Astrocyte of the hippocampus (primary cell): ENCODE results near the gene C19orf53.

Experiments used
- DNase-seq: peaks from one replicate; pipeline ENCODE4 v3.0.0; 2011; ENCODE audit warnings: low read depth, low spot score

Gene C19orf53

GRCh38 chr19:13796301-13797057 lies 22.2 kb downstream of the C19orf53 start:
- DNase-seq, result peak; percentile 94

- no peak for DNase-seq
These were observed 22.8 kb downstream of the C19orf53 start for GRCh38 chr19:13797058-13797440.

- peak; percentile 87 for DNase-seq
These were observed 23.6 kb downstream of the C19orf53 start for GRCh38 chr19:13797870-13798269.

- no peak for DNase-seq
These were observed 25.4 kb downstream of the C19orf53 start for GRCh38 chr19:13799669-13800068.

DNA sequence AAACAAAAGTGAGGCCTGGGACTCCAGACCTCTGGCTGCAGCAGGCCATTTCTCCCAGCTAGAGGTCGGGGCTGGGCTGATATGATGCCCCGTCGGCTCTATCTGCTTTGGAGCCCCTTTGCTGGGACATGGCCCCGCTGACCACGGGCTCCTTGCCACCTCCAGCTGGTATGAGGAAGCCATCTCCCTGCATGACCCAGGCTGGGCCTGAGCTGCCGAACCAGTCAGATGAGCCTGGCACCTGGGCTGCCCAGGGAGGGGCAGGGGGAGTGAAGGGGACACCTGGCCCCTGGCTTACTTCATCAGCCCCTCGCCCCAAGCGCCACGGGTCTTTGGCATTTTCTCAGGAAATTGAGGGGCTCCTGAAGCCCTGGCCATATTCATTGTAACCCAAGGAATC lies 28.8 kb downstream of the C19orf53 start:
- no peak for DNase-seq

- no peak for DNase-seq
These were observed 30.8 kb downstream of the C19orf53 start for GRCh38 chr19:13804830-13805683.

GRCh38 chr19:13806728-13807127 lies 32.5 kb downstream of the C19orf53 start:
- no peak for DNase-seq

DNA sequence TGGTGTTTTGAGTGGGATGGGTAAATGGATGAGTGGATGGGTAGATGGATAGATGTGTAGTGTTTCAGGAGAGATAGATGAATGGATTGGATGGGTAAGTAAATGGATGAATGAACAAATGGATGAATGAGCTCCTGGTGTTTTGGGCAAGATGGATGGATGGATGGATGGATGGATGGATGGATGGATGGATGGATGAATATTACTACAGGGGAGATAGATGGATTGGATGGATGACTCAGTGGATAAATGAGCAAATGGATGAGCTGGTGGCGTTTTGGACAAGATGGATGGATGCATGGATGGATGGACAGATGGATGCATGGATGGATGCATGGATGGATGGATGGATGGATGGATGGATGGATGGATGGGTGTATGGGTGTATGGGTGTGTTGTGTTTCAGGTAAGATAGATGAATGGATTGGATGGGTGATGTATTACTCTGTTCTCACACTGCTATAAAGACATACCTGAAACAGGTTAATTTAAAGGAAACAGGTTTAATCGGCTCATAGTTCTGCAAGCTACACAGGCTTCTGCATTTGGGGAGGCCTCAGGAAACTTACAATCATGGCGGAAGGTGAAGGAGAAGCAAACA lies 33.3 kb downstream of the C19orf53 start:
- DNase-seq, result no peak

DNA sequence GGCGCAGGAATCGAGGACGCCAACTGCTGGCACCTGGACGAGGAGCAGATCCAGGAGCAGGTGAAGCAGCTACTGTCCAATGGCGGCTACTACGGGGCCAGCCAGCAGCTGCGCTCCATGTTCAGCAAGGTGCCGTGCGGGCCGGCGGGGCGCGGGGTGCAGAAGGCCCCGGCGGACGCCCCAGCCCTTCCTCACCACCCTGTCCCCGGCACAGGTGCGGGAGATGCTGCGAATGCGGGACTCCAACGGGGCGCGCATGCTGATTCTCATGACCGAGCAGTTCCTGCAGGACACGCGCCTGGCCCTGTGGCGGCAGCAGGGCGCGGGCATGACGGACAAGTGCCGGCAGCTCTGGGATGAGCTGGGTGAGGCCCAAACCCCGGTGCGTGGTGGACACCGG lies 34.6 kb downstream of the C19orf53 start:
- no peak for DNase-seq

DNA sequence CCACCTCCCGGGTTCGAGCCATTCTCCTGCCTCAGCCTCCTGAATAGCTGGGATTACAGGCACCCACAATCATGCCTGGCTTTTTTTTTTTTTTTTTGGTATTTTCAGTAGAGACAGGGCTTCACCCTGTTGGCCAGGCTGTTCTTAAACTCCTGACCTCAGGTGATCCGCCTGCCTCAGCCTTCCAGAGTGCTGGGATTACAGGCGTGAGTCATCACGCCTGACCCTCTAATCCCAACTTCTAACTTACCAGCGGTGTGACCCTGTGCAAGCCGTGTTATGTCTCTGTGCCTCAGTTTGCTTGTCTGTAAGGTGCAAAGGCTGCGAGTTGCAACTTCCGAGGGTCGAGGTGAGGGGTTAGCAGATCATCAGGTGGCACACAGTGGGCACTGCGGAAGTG lies 38.3 kb downstream of the C19orf53 start:
- DNase-seq, result no peak

GRCh38 chr19:13813147-13813546 lies 38.9 kb downstream of the C19orf53 start:
- no peak for DNase-seq

- no peak for DNase-seq
These were observed 40.3 kb downstream of the C19orf53 start for GRCh38 chr19:13814550-13814949.

GRCh38 chr19:13817018-13817614 lies 42.9 kb downstream of the C19orf53 start:
- no peak for DNase-seq

GRCh38 chr19:13817615-13818371 lies 43.5 kb downstream of the C19orf53 start:
- DNase-seq, result no peak

GRCh38 chr19:13819238-13819637 lies 45.0 kb downstream of the C19orf53 start:
- no peak for DNase-seq

- no peak for DNase-seq
These were observed 47.0 kb downstream of the C19orf53 start for GRCh38 chr19:13821292-13821691.

- no peak for DNase-seq
These were observed 49.0 kb downstream of the C19orf53 start for GRCh38 chr19:13823256-13823655.

GRCh38 chr19:13823901-13824300 lies 49.6 kb downstream of the C19orf53 start:
- DNase-seq, result no peak

- no peak for DNase-seq
These were observed 50.4 kb downstream of the C19orf53 start for GRCh38 chr19:13824703-13825102.

- no peak for DNase-seq
These were observed 51.5 kb downstream of the C19orf53 start for GRCh38 chr19:13825489-13826441.
